GM19193 (cell line): ENCODE measurements around the gene AOC2.

Experiments
- POLR2A ChIP-seq: IDR thresholded peaks from 4 replicates; pipeline ENCODE4 v1.6.1; 2011; ENCODE audit not compliant: insufficient read depth, insufficient read length; ENCODE audit errors: extremely low read depth

Gene AOC2

DNA sequence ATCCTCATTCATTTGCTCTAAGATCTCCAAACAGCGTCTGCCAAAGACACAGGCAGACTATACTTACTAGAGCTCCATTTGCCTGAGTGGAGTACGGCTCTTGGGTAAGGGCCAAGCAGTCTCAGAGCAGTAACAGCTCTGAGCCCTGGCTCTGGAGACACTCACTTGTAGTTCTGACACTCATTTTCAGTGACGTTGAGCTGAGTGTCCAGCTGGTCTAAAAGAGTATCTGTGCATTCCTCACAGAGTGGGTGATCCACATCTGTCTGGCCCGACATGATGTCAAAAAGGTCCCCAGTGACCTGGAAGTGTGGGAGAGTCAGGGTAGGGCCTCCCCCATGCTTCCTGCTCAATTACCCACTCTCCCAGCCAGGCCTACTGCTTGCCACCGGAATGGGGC, 26.0 kb upstream of the AOC2 start:
- no peak for TF ChIP-seq POLR2A

DNA sequence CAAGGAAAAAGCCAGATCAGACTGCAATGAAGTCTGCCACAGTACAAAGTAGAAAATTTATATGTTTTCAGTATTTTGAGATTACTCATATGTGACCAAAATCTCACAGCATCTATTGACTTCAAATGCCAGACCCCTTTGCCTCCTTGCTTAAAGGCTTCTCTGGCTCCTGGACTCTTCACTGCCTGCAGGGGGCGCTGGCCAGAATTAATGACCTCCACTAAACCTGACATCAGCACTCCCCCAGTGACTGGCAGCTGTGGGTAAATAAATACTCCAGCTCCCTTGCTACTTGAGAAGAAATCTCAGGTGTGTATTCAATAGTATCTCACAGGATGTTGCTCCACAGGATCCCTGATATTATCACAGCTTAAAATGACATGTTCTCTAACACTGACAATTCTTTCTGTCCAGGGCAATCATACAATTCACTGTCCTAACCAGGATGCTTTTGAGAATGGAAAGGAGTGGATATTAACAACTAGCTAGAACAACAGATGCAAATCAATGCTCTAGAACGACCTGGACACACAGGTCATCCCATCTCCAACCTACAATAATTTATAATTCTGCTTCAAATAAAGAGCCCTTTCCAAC, 24.3 kb upstream of the AOC2 start:
- TF ChIP-seq POLR2A: no peak

DNA sequence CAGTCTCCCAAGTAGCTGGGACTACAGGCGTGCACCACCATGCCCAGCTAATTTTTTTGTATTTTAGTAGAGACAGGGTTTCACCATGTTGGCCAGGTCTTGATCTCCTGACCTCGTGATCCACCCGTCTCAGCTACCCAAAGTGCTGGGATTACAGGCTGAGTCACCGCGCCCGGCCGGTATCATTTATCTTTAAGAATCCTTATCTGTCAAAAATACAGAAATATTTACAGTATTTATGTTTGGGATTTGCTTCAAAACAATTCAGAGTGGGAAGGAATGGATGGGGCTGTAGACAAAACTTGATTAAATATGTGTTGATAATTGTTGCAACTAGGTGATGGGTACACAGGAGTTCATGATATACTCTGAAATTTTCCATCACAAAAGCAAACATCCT, 23.2 kb upstream of the AOC2 start:
- no peak for TF ChIP-seq POLR2A

DNA sequence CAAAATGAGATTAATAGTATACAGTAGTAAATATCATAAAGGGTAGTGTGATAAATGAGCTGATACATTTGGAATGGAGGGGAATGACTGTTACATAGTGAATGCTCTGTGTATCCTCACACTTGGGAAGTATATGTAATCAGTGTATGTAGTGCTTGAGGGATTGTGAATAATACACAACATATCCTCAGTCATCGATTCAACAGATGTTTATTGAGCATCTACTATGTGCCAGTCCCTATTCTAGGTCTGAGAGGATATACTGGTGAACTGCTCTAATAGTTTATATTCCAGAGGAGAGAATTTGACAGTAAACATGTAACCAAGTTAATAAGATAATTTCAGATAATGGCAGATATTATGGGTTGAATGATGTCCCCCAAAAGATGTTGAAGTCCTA, 16.9 kb upstream of the AOC2 start:
- no peak for TF ChIP-seq POLR2A

DNA sequence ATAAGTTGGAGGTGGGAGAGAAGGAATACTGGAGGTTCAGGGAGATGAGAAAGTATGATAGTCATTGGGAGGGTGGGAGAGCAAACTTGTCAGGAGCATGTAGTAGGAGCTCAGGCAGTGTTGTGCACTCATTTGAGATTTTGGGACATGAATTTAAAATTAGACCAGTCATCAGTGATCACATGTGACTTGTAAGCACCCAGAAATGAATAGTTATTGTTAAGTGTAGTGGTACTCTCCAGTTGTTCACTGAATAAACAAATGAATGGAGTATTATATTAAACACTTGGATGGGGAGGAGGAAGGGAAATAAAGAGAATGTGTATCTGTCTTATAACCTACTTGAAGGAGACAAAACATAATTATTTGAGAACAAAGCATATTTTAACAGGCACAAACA, 13.4 kb upstream of the AOC2 start:
- TF ChIP-seq POLR2A: no peak

DNA sequence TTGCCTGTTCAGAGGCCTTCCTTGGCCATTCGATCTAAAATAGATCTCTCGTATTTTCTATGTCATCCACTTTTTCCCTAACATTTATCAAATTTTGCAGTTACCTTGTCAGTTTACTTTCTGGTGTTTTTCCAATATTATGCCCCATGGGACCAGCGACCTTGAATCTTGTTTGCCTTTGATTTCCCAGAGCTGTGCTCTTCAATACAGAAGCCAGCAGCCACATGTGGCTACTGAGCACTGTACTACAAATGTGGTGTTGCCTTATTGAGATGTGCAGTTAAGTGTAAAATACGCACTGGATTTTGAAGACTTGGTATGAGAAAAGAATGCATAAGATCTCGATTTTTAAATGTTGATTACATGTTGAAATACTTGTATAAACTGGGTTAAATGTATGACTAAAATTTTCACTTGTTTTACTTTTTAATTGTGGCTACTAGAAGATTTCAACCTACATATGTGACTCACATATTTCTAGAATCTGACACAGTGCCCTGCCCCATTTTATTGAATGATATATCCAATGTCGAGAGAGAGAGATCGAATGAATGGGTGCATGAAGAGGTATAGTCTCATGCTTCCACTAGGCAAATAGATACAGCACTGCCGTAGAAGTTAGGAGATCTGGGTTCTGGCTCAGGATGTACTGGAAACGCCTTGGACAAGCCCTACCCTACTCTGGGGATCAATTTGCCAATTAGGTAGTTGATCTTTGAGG, 12.0 kb upstream of the AOC2 start:
- no peak for TF ChIP-seq POLR2A

DNA sequence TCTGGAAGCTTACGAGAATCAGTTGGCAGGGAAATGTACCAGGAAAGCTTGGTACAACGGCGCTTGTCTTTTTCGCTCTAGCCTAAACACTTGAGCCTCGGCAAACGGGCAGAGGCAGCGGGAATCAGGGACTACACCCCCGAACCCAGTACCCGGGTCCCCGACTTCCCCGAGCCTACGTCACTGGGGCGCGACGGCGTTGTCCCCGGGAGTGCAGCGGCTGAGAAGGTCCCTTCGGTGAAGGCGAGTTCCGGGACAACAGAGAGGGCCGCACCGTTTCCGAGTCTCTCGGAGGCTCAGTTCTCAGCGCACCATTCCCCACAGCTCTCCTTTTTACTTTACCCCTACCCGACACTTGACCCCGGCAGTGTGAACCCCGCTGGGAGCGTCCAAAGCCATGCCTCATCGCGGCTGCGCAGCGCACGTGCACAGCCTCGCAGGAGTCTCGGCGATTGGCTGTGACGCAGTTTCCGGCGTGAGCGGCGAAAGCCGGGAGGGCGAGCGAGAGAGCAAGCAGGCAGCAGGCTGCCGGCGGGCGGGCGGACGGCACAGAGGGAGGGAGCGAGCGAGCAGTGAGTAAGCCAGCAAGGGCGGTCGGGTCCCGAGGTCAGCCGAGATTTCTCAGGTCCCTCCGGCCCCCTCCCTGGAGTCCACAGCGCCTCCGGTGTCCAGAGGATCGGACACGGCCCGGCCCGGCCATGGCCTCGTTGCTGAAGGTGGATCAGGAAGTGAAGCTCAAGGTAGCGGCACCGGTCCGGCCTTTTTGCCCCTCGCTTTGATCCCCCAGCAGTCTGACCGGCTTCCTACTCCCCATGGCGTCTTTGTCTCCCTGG, 11.2 kb upstream of the AOC2 start, which contains the start of gene PSME3:
PSME3 (plus strand) TSS at position 464 of the 833 bp plus-strand sequence; CDS start at position 699, 235 bp downstream.
- TF ChIP-seq POLR2A: peak; percentile 95

DNA sequence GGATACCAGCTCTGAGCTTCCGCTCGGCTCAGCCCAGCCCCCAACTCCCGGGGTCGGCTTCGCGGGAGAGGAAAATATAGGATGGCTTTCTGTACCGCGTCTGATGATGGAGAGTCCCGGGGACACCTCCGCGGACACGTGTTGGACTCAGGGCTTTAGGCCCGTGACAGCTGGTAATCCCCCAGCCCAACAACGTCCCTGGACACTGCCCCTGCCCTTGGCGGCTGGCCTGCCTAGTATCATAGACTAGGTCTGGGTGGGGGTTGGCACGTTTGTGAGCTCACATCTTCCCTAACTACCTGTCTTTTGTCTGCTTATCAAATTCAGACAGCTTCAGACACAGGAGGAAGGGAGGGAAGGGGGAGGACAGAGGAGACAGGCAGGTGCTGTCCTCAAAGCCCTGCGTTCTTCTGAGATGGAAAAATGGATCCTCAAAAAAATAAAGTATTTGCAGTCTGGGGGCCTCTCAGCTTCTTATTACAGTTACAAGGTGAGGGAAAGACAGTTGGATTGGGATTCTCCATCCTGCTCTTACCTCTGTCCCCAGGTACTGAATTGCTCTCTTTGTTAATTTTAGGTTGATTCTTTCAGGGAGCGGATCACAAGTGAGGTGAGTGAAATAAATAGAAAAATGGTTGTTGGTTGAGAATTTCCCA, 10.5 kb upstream of the AOC2 start:
- no peak for TF ChIP-seq POLR2A

DNA sequence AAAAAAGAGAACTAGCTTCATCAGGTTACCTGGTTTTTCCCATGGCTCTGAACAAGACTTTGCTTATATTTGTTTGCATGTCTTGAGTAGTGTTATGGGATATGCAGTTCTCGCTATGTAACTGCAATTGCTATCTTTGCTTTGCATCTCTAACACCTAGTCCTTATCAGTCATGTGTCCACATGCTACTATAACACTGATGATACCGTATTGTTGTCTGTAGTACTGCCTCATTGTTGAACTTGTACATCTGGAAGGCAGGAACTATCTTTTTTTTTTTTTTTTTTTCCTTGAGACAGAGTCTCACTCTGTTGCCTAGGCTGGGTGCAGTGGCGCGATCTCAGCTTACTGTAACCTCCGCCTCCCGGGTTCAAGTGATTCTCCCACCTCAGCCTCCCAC, 8.6 kb upstream of the AOC2 start:
- no peak for TF ChIP-seq POLR2A

DNA sequence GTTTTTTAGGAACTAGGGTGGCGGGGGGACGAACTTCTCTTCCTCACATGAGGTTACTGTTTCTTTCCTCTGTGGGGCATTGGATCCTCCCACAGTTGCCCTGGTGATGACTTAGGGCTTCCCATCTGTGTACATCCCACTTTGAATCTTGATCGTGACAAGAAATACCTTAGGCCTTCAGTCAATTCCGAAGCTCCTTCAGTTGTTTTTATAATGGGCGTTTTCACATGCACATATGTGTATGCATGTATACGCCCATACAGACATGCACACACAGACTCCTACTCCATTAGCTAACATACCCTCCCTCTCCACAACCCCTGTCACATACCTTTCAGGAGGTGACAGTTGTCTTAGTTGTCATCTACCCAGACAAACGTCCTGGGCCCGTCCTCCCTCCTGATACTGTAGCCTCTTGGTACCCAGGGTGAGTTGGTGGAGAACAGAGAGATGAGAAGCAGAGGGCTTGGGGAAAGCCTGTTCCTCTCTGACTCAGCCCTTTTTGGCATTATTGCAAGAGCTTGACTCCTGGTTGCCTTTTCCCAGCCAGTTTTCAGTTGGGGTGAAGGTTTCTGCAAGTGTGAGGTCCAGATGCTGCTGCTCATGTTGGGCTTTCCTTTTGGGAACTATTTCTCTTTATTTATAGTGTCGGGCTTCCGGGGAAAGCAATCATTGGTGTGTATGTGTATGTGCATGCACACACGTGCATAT, 2.2 kb upstream of the AOC2 start:
- TF ChIP-seq POLR2A: no peak

DNA sequence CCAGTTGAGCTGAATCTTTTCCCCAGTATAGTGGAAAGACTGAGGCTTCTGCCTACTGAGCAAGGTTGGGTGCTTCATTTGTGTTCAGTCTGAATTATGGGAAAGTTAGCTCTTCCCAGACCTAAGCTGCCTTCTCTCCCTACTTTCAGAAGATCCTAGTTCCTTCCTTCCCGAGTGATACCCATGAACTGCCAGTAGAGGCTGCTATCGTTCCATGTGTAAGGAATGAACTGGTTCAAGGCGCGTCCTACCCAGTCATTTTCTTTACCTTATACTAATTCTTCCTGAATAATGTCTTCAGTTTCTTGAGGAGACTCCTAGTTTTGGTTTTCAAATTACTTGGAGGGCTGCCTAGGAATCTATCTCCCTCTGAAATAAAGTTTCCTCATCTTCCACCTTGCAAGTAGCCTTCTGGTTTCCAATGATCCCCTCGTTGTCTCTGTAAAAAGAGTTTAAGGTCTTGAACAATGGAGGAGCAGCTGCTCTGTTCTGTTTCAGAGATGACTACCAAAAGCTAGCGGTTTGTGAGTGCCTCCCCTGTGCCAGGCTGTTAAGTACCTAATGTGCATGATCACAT, 934 bp upstream of the AOC2 start:
- TF ChIP-seq POLR2A: no peak

DNA sequence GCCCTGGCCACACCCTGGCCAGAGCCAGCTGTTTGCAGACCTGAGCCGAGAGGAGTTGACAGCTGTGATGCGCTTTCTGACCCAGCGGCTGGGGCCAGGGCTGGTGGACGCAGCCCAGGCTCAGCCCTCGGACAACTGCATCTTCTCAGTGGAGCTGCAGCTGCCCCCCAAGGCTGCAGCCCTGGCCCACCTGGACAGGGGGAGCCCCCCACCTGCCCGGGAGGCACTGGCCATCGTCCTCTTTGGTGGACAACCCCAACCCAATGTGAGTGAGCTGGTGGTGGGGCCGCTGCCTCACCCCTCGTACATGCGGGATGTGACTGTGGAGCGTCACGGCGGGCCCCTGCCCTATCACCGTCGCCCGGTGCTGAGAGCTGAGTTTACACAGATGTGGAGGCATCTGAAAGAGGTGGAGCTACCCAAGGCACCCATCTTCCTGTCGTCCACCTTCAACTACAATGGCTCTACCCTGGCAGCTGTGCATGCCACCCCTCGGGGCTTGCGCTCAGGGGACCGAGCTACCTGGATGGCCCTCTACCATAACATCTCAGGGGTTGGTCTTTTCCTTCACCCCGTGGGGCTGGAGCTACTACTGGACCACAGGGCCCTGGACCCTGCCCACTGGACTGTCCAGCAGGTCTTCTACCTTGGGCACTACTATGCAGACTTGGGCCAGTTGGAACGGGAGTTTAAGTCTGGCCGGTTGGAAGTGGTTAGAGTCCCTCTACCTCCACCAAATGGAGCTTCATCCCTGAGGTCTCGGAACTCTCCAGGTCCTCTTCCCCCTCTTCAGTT, 578 bp downstream of the AOC2 start:
- no peak for TF ChIP-seq POLR2A

DNA sequence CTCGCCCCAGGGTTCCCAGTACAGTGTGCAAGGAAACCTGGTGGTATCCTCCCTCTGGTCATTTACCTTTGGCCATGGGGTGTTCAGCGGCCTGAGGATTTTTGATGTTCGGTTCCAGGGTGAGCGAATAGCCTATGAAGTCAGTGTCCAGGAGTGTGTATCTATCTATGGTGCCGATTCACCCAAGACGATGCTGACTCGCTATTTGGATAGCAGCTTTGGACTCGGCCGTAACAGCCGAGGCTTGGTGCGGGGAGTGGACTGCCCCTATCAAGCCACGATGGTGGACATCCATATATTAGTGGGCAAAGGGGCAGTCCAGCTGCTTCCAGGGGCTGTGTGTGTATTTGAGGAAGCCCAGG, 1.2 kb downstream of the AOC2 start:
- TF ChIP-seq POLR2A: no peak
